H54 (cell line): ENCODE measurements around the gene ISL2.

Experiments used
- DNase-seq: peaks from one replicate; pipeline ENCODE4 v3.0.0; 2011; ENCODE audit warnings: low spot score, mixed read lengths; ENCODE audit not compliant: insufficient read length
- FAIRE-seq: peaks from 3 replicates; lab custom pipeline; 2011; peaks lifted over from hg19 to GRCh38; lab: Jason Lieb, UNC
- POLR2A ChIP-seq: IDR thresholded peaks from 2 replicates; pipeline ENCODE4 v1.6.1; 2011; ENCODE audit warnings: low read depth, mild to moderate bottlenecking, low read length

The ISL2 gene

GRCh38 chr15:76342382-76343201 is 6.0 kb downstream of the ISL2 start:
- no peak for FAIRE-seq
- no peak for DNase-seq
- no peak for TF ChIP-seq POLR2A

- FAIRE-seq: no peak
- no peak for TF ChIP-seq POLR2A
- DNase-seq: no peak
These were observed 6.9 kb downstream of the ISL2 start for GRCh38 chr15:76343313-76343996.

- TF ChIP-seq POLR2A: no peak
- FAIRE-seq: no peak
- DNase-seq: no peak
These were observed 8.5 kb downstream of the ISL2 start for GRCh38 chr15:76344893-76345582.

GRCh38 chr15:76345583-76345879 is 9.0 kb downstream of the ISL2 start:
- FAIRE-seq (no peak), DNase-seq (no peak)
- TF ChIP-seq POLR2A: no peak

GRCh38 chr15:76345880-76346668 is 9.5 kb downstream of the ISL2 start:
- no peak for TF ChIP-seq POLR2A
- FAIRE-seq (no peak), DNase-seq (no peak)

GRCh38 chr15:76346669-76347481 is 10.3 kb downstream of the ISL2 start:
- no peak for TF ChIP-seq POLR2A
- FAIRE-seq (no peak), DNase-seq (no peak)

- TF ChIP-seq POLR2A: no peak
- FAIRE-seq (no peak), DNase-seq (no peak)
These were observed 11.0 kb downstream of the ISL2 start for GRCh38 chr15:76347482-76348055.

- DNase-seq (no peak), FAIRE-seq (no peak)
- no peak for TF ChIP-seq POLR2A
These were observed 12.9 kb downstream of the ISL2 start for GRCh38 chr15:76349301-76350070.

GRCh38 chr15:76353023-76353577 is 16.5 kb downstream of the ISL2 start:
- no peak for DNase-seq
- no peak for FAIRE-seq
- no peak for TF ChIP-seq POLR2A

GRCh38 chr15:76353903-76354302 is 17.3 kb downstream of the ISL2 start:
- no peak for TF ChIP-seq POLR2A
- no peak for DNase-seq
- FAIRE-seq: no peak

- DNase-seq: no peak
- no peak for TF ChIP-seq POLR2A
- no peak for FAIRE-seq
These were observed 18.4 kb downstream of the ISL2 start for GRCh38 chr15:76354823-76355440.
